Keratinocyte (primary cell): ENCODE data around the gene CAPN2.

Experiments used
- CTCF ChIP-seq, 3 experiments: IDR thresholded peaks in 1 of 3; conservative IDR thresholded peaks in 1 of 3; optimal IDR thresholded peaks in 1 of 3; 2 replicates in 2 of 3; 3 replicates in 1 of 3; pipeline versions ENCODE3 to v1.5.1; 2011; ENCODE audit warnings: low read length in 3 of 3, mild to moderate bottlenecking in 3 of 3, moderate library complexity in 2 of 3, control low read depth in 1 of 3, inconsistent platforms in 1 of 3; ENCODE audit not compliant: insufficient read depth in 2 of 3; ENCODE audit errors: extremely low read depth in 1 of 3
- EZH2 ChIP-seq: IDR thresholded peaks from one replicate; pipeline ENCODE4 v1.6.1; 2012; ENCODE audit warnings: inconsistent platforms, mild to moderate bottlenecking, low read length, moderate library complexity

GRCh38 chr1:223710179-223711133 is 1.9 kb upstream of the CAPN2 start:
- TF ChIP-seq EZH2 (no peak), CTCF (optimal IDR thresholded peaks at IDR 0.05 in 1 of 3, IDR thresholded peaks at IDR 0.05 in 1 of 3, conservative IDR thresholded peaks at IDR 0.05 in 1 of 3; ENCODE audit: extremely low read depth in 1 of 3, insufficient read depth in 2 of 3, low read length in 3 of 3) (no peak)
